Aorta (tissue), 5 donors: ENCODE results near the gene DTX3. TPM values are rescaled to one million over a fixed set of nuclear protein-coding genes. Genes with fewer than 3 reads are reported as not detected.

ENCODE experiments used
- ATAC-seq: fragments of 200-7000 bp; cut with Tn5 transposase; one replicate; pipeline ENCODE4 v1.9.1; 2022; ENCODE audit warnings: moderate library complexity; ENCODE audit not compliant: low FRiP score
- DNase-seq, 2 donors: peaks; one replicate each; pipeline ENCODE4 v3.0.0-alpha.2; 2020
- H3K27ac ChIP-seq, 2 donors: one replicate each; pipeline ENCODE4 v1.5.1; 2013; ENCODE audit warnings: low read length in 2 of 2, mild to moderate bottlenecking in 2 of 2, moderate library complexity in 2 of 2, control low read depth in 1 of 2, inconsistent platforms in 1 of 2, low read depth in 1 of 2
- H3K27me3 ChIP-seq, 2 donors: one replicate each; pipeline ENCODE4 v1.6.1; 2013; ENCODE audit warnings: control low read depth in 1 of 2, low read length in 1 of 2, mild to moderate bottlenecking in 1 of 2, moderate library complexity in 1 of 2; ENCODE audit not compliant: insufficient read depth in 2 of 2, control insufficient read depth in 1 of 2
- H3K36me3 ChIP-seq, 2 donors: one replicate each; pipeline ENCODE4 v1.6.1; 2013; ENCODE audit warnings: control low read depth in 1 of 2, low read length in 1 of 2, mild to moderate bottlenecking in 1 of 2; ENCODE audit not compliant: insufficient read depth in 2 of 2, control insufficient read depth in 1 of 2
- H3K4me1 ChIP-seq, 2 donors: one replicate each; pipeline ENCODE4 v1.6.1; 2013; ENCODE audit warnings: low read length in 2 of 2, control low read depth in 1 of 2, mild to moderate bottlenecking in 1 of 2, moderate library complexity in 1 of 2; ENCODE audit not compliant: insufficient read depth in 2 of 2, control insufficient read depth in 1 of 2
- H3K4me3 ChIP-seq, 2 donors: one replicate each; pipeline ENCODE4 v1.5.1; 2013; ENCODE audit warnings: low read length in 2 of 2, control low read depth in 1 of 2, mild to moderate bottlenecking in 1 of 2
- H3K9me3 ChIP-seq: one replicate; pipeline ENCODE4 v1.6.1; 2013; ENCODE audit warnings: mild to moderate bottlenecking, low read length; ENCODE audit not compliant: control insufficient read depth
- WGBS, 2 donors: extraction: QIAGEN DNeasy Blood & Tissue Kit; methylation state at CpG; one replicate each; pipeline ENCODE4 v1.1.7; 2013; 5-methylcytosine and 5-hydroxymethylcytosine counted together
- intact Hi-C, 2 donors: fragments of 100-400 bp; cut with DNase I; formaldehyde crosslinking; loops; one replicate each; pipeline versions ENCODE4 v1.14.2 to v1.15.0; 2022
- polyA plus RNA-seq, 2 donors: library from polyadenylated mRNA; stranded (reverse); fragments of 200-250 nt; gene quantifications; one replicate each; pipeline ENCODE4 v1.2.3, GENCODE V29; 2013
- total RNA-seq, 2 donors: library from RNA; stranded (reverse); fragmentation: NEBNext Ultra II Directional; extraction: Animal tissue kit (Norgen Biotek cat#: 25700); gene quantifications; one replicate each; pipeline ENCODE4 v1.2.1, GENCODE V29; 2021
- donor health status: healthy with polysubstance abuse.
- donor health status: Bipolar disorder and iron deficiency.
- donor health status: DM: no; HTN: no; CAD: no.
- donor health status: DM: no; HTN: no; CAD: no.
- donor health status: DM: yes; HTN: yes; CAD: no.

Gene DTX3
- total and polyA plus RNA-seq, 4 donors, result 14.0 to 123 (median 47.3) TPM

DNA sequence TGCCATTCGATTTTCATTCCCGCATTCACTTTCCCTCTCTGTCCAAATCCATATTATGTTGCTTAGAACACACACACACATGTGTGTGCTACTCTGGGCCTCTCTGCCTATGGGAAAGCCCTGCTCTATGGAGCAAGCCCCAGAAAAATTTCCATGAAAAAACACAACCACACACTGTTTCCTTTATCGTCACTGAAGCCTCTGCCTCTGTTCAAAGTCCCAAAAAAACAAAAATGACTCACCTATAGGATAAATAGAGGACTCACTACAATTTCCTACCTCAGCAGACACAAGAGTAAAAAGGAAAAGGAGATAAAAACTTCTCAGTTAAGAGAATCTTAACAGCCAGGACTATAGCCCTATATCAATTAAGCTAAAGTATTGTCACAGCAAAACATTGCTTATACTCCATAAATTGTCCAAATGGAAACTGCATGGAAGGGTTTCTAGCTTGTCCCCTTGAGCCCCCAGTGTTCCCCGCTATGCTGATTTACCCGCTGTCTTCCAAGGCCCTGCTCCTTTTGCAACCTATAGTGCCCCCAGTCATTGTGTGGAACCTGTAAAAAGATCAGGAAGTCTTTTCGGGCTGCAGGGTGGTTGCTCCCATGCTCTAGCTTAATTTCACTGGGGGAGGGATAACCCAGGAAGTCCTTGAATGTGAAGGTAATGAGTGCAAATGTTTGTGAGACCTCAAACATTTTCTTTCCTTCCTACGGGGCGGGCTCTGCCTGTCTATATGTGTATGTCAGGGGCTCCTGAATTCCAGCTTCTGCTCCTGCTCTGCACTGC is 24.8 kb upstream of the DTX3 start:
- DNase-seq, result no peak
- 89 to 92% methylated on average over 8 of the region's 8 CpGs for WGBS, 2 donors
- Histone ChIP-seq H3K27ac (no peak overlapping the region), H3K4me3 (no peak overlapping the region), H3K36me3 (peaks cover 0 to 2% of the 10 kb centered on the region in 2 donors), H3K4me1 (no peaks in the 10 kb centered on the region), H3K27me3 (no peaks in the 10 kb centered on the region), H3K9me3 (no peaks in the 10 kb centered on the region)
- ATAC-seq, result no peak
- intact Hi-C loops, result loop anchor here in 1 of 2 donors (5.0 kb wide), 1 partner anchor 112 kb away; the partner anchor contains the start of gene OS9

DNA sequence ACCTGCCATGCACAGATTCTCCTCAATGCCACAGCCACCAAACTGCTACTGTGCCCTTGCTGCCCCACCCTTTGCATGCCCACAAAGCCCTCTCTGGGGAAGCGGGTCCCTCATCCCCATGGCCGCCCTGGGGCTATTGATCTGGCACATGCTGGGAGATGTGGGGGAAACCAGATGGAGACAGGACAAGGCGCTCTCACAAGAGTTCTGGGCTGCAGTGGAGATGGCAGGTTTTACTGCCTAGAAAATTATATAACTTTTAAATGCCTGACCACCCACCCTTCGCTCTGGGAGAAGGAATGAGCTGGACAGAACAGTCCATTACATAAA is 24.2 kb upstream of the DTX3 start:
- Histone ChIP-seq H3K4me3 (no peak overlapping the region), H3K9me3 (no peaks in the 10 kb centered on the region), H3K36me3 (peaks cover 0 to 2% of the 10 kb centered on the region in 2 donors), H3K4me1 (no peaks in the 10 kb centered on the region), H3K27ac (no peak overlapping the region), H3K27me3 (no peaks in the 10 kb centered on the region)
- 94% methylated on average over 4 of the region's 4 CpGs for WGBS, 2 donors
- intact Hi-C loops, result loop anchor here in 1 of 2 donors (5.0 kb wide), 1 partner anchor 112 kb away; the partner anchor contains the start of gene OS9
- no peak for DNase-seq
- no peak for ATAC-seq

DNA sequence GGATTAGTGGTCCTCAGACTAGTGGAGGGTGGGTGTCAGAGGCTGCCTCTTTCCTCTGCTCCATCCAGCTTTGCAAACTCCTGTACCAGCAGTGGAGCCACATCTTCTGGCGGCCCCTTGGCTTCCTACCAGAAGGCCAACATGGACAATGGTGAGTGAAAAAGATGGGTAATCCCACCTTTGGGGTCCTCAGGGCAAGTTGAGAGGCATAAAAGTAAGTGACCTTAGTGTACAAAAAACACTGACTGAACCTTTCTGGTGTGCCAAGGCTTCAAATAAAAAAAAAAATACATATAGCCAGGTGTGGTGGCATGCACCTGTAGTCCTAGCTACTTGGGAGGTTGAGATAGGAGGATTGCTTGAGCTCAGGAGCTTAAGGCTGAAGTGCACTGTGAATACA is 22.8 kb upstream of the DTX3 start:
- intact Hi-C loops, result loop anchor here (2.0 to 5.0 kb wide), 2 partner anchors 39 to 110 kb away; partner anchors contain the start of gene OS9 (in 1 of the 2)
- Histone ChIP-seq H3K4me3 (no peak overlapping the region), H3K4me1 (no peaks in the 10 kb centered on the region), H3K36me3 (peaks cover 0 to 2% of the 10 kb centered on the region in 2 donors), H3K27me3 (no peaks in the 10 kb centered on the region), H3K27ac (no peak overlapping the region), H3K9me3 (no peaks in the 10 kb centered on the region)
- DNase-seq, result no peak
- ATAC-seq, result no peak
- 87 to 90% methylated on average over 1 of the region's 1 CpG for WGBS, 2 donors

DNA sequence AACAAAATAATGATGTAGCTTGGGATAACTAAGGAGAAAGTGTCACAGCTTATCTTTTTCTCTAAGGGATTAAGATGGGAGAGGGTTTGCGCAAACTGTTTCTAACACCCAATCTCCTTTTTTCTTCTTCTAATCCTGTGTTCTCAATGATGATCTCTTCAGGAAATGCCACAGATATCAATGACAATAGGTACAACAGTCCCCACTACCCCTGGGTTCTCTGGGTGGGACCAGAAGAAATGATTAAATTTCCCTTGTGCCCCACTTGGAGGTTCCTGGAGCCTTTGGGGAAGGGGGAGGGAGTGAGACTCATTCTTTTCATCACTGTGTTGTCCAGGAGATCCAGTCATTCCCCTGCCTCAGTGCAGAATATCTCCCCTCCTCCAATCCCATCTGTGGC is 22.2 kb upstream of the DTX3 start:
- ATAC-seq (no peak), DNase-seq (no peak)
- Histone ChIP-seq H3K27me3 (no peaks in the 10 kb centered on the region), H3K36me3 (peaks cover 0 to 2% of the 10 kb centered on the region in 2 donors), H3K4me3 (no peak overlapping the region), H3K9me3 (no peaks in the 10 kb centered on the region), H3K4me1 (no peaks in the 10 kb centered on the region), H3K27ac (no peak overlapping the region)
- 91 to 100% methylated on average over 1 of the region's 1 CpG for WGBS, 2 donors
- intact Hi-C loops, result loop anchor here (2.0 to 5.0 kb wide), 2 partner anchors 38 to 110 kb away; partner anchors contain the start of gene OS9 (in 1 of the 2)

DNA sequence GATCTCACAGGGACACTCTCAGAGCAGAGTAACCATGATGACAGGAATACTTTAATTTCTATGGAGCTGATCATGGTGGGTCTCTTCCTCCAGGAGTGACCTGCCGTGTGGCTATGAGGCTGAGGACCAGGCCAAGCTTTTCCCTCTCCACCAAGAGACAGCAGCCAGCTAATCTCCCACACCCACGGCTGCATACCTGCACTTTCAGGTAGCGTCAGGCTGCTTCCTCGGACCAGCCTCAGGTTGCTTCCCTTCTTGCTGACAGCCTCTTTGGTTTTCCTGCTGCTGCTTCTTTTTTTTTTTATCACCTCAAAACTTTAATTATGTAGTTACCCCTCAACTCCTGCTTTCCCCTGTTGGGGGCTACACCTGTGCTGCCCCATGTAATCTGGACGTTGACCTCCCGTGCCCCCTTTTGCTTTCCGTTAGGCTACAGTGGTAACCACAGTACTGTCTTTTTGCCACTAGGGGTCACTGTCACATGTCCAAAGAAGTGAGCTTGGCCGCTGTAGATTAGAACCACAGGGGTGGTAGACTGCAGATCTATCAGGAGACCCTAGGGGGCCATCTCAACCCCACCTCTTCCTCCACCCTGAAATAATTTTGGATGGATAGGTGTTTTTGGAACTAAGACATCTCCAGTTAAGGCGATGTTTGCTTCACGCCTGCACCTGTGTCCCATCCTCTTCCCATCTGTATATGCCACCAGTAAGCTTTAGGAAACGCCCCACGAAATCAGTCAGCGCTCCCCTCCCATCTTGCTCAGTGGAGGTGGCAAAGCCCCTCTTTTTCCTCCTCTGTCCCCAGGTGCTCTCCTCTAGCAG is 21.4 kb upstream of the DTX3 start:
- peak; percentile 93 for ATAC-seq
- 45 to 47% methylated on average over 13 of the region's 13 CpGs for WGBS, 2 donors
- H3K27ac ChIP-seq, result no peak overlapping the region
- H3K4me1 ChIP-seq, result no peaks in the 10 kb centered on the region
- H3K27me3 ChIP-seq, result no peaks in the 10 kb centered on the region
- no peak overlapping the region for H3K4me3 ChIP-seq
- no peaks in the 10 kb centered on the region for H3K9me3 ChIP-seq
- no peak for DNase-seq
- peaks cover 0 to 2% of the 10 kb centered on the region in 2 donors for H3K36me3 ChIP-seq
- intact Hi-C loops, result loop anchor here (1.0 to 5.0 kb wide), 3 partner anchors 38 to 109 kb away; partner anchors contain the start of gene OS9 (in 1 of the 2)

DNA sequence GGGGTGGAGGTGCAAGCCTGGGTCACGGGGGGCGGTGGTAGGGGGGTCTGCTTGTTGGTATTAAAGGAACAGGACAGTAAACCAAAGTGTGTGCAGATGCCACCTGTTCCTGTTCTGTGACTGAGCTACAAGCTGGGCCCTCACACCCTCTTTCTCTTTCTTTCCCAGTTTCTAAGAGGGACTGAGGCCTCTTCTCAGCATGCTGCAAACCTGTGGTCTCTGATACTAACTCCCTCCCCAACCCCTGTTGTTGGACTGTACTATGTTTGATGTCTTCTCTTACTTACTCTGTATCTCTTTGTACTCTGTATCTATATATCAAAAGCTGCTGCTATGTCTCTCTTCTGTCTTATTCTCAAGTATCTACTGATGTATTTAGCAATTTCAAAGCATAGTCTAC is 20.6 kb upstream of the DTX3 start:
- no peaks in the 10 kb centered on the region for H3K9me3 ChIP-seq
- H3K27ac ChIP-seq, result no peak overlapping the region
- H3K4me3 ChIP-seq, result no peak overlapping the region
- H3K27me3 ChIP-seq, result no peaks in the 10 kb centered on the region
- H3K36me3 ChIP-seq, result peaks cover 0 to 2% of the 10 kb centered on the region in 2 donors
- intact Hi-C loops, result loop anchor here in 1 of 2 donors (5.0 kb wide), 1 partner anchor 108 kb away; the partner anchor contains the start of gene OS9
- ATAC-seq (no peak), DNase-seq (peak in 1 of 2 donors; percentile 5)
- 95 to 97% methylated on average over 2 of the region's 2 CpGs for WGBS, 2 donors
- H3K4me1 ChIP-seq, result no peaks in the 10 kb centered on the region

DNA sequence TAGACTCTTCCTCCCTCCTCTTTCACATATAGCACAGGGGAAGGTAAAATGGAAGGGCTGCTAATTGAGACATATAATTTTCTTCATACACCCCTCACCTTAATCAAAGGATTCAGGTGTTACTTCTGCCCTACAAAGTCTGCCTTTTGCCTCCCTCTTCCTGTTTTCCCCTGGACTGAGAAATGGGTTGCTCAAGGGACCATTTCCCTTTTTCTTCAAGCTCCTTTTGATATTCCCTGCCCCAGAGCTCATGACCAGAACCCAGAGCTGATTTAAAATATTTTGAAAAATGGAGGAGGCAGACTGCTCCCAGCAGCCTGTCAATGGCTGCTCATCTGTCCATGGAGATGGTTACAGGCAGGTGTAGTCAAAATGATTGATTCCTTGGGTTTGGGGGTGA is 19.9 kb upstream of the DTX3 start:
- no peak for DNase-seq
- Histone ChIP-seq H3K4me1 (no peaks in the 10 kb centered on the region), H3K27ac (no peak overlapping the region), H3K36me3 (peaks cover 0 to 2% of the 10 kb centered on the region in 2 donors), H3K27me3 (no peaks in the 10 kb centered on the region), H3K9me3 (no peaks in the 10 kb centered on the region), H3K4me3 (no peak overlapping the region)
- intact Hi-C loops, result loop anchor here in 1 of 2 donors (5.0 kb wide), 1 partner anchor 108 kb away; the partner anchor contains the start of gene OS9
- no peak for ATAC-seq

DNA sequence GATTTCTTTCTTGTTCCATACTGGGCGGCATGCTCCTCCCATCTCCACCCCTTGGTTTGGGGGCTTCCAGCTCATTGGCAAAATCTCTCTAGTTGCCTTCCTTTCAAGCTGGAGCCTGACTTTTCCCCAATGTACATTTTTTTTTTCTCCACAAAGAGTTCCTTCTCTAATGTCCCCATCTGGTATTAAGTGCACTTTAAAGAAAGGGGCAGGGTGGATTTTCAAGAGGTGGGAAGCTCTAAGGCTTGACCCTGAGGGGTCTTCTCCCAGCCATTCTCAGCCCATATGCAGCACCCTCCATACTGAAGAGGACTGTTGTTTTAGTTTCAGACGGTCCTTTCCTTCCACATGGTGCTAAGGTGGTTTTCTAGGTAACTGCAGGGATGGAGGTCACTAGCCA is 19.5 kb upstream of the DTX3 start:
- no peak for DNase-seq
- ATAC-seq, result no peak
- H3K27ac ChIP-seq, result no peak overlapping the region
- 76 to 82% methylated on average over 2 of the region's 2 CpGs for WGBS, 2 donors
- H3K9me3 ChIP-seq, result no peaks in the 10 kb centered on the region
- intact Hi-C loops, result no loop called here
- H3K36me3 ChIP-seq, result peaks cover 0 to 2% of the 10 kb centered on the region in 2 donors
- no peak overlapping the region for H3K4me3 ChIP-seq
- no peaks in the 10 kb centered on the region for H3K4me1 ChIP-seq
- no peaks in the 10 kb centered on the region for H3K27me3 ChIP-seq
